Parathyroid adenoma (tissue), 2 donors: ENCODE data around the gene LRRC23.

Source experiments
- H2AFZ ChIP-seq: fragments of 300-600 bp; sonication (generic); one replicate; pipeline ENCODE4 v1.7.0; 2017; ENCODE audit warnings: antibody characterized with exemption, mild to moderate bottlenecking
- H3K27ac ChIP-seq: fragments of 300-600 bp; sonication (generic); one replicate; pipeline ENCODE4 v1.7.0; 2017
- H3K27me3 ChIP-seq: fragments of 300-600 bp; sonication (generic); one replicate; pipeline ENCODE4 v1.7.0; 2017; ENCODE audit warnings: low read length; ENCODE audit not compliant: control insufficient read depth, insufficient read depth
- H3K36me3 ChIP-seq: fragments of 300-600 bp; sonication (generic); one replicate; pipeline ENCODE4 v1.7.0; 2017; ENCODE audit warnings: low read length; ENCODE audit not compliant: control insufficient read depth, insufficient read depth
- H3K4me1 ChIP-seq: fragments of 300-600 bp; sonication (generic); one replicate; pipeline ENCODE4 v1.7.0; 2017; ENCODE audit warnings: control low read depth
- H3K4me2 ChIP-seq: fragments of 300-600 bp; sonication (generic); one replicate; pipeline ENCODE4 v1.7.0; 2017; ENCODE audit warnings: low read length
- H3K4me3 ChIP-seq: fragments of 300-600 bp; sonication (generic); one replicate; pipeline ENCODE4 v1.7.0; 2017; ENCODE audit warnings: low read depth, low read length
- H3K79me2 ChIP-seq: fragments of 300-600 bp; sonication (generic); one replicate; pipeline ENCODE4 v1.7.0; 2017; ENCODE audit warnings: control low read depth
- H3K9ac ChIP-seq: fragments of 300-600 bp; sonication (generic); one replicate; pipeline ENCODE4 v1.7.0; 2017; ENCODE audit warnings: mild to moderate bottlenecking
- H3K9me3 ChIP-seq: fragments of 300-600 bp; sonication (generic); one replicate; pipeline ENCODE4 v1.7.0; 2017; ENCODE audit warnings: low read length; ENCODE audit not compliant: control insufficient read depth
- TF ChIP-seq, protein P1 (sequence below): fragments of 300-600 bp; sonication (generic); IDR thresholded peaks from one replicate; pipeline ENCODE4 v1.7.0; 2017; ENCODE audit warnings: antibody characterized with exemption, mild to moderate bottlenecking
- donor health status: primary hyperparathyroidism.

LRRC23 gene

DNA sequence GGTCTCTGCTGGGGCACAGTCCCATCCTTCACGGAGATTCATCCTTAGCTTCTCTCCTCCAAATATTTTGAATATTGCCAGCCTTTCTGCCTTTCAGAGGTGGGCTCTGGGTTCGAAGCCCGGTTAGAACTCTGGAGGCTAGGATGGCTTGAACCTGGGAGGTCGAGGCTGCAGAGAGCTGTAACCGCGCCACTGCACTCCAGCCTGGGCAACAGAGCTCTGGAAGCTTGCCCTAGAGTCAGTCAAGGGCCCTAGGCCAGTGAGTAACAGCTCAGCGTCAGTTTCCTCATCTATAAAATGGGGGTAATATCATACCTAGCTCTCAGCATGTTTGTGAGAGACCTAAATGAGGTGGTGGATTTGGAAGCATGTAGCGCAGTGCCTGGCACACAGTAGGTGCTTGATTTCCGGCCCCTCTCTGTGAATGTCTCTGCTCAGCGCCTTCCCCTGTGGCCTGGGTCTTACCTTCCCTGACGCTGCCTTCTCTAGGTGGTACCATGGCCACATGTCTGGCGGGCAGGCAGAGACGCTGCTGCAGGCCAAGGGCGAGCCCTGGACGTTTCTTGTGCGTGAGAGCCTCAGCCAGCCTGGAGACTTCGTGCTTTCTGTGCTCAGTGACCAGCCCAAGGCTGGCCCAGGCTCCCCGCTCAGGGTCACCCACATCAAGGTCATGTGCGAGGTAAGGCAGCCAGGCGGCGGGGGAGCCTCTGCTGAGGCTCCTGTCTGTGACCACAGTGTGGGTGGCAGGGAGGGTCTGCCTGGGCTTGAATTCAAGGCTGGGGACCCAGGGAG lies 49.9 kb downstream of the LRRC23 start:
- Histone ChIP-seq H3K4me1 (peaks cover 13% of the 10 kb centered on the region), H3K36me3 (no peaks in the 10 kb centered on the region), H3K9me3 (no peaks in the 10 kb centered on the region), H3K27ac (peak overlapping the region; percentile 49), H2AFZ (no peak overlapping the region), H3K9ac (no peak overlapping the region), H3K4me2 (no peak overlapping the region), H3K79me2 (no peaks in the 10 kb centered on the region), H3K4me3 (no peak overlapping the region), H3K27me3 (no peaks in the 10 kb centered on the region)
- TF ChIP-seq, protein P1, sequence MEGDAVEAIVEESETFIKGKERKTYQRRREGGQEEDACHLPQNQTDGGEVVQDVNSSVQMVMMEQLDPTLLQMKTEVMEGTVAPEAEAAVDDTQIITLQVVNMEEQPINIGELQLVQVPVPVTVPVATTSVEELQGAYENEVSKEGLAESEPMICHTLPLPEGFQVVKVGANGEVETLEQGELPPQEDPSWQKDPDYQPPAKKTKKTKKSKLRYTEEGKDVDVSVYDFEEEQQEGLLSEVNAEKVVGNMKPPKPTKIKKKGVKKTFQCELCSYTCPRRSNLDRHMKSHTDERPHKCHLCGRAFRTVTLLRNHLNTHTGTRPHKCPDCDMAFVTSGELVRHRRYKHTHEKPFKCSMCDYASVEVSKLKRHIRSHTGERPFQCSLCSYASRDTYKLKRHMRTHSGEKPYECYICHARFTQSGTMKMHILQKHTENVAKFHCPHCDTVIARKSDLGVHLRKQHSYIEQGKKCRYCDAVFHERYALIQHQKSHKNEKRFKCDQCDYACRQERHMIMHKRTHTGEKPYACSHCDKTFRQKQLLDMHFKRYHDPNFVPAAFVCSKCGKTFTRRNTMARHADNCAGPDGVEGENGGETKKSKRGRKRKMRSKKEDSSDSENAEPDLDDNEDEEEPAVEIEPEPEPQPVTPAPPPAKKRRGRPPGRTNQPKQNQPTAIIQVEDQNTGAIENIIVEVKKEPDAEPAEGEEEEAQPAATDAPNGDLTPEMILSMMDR: no peak

DNA sequence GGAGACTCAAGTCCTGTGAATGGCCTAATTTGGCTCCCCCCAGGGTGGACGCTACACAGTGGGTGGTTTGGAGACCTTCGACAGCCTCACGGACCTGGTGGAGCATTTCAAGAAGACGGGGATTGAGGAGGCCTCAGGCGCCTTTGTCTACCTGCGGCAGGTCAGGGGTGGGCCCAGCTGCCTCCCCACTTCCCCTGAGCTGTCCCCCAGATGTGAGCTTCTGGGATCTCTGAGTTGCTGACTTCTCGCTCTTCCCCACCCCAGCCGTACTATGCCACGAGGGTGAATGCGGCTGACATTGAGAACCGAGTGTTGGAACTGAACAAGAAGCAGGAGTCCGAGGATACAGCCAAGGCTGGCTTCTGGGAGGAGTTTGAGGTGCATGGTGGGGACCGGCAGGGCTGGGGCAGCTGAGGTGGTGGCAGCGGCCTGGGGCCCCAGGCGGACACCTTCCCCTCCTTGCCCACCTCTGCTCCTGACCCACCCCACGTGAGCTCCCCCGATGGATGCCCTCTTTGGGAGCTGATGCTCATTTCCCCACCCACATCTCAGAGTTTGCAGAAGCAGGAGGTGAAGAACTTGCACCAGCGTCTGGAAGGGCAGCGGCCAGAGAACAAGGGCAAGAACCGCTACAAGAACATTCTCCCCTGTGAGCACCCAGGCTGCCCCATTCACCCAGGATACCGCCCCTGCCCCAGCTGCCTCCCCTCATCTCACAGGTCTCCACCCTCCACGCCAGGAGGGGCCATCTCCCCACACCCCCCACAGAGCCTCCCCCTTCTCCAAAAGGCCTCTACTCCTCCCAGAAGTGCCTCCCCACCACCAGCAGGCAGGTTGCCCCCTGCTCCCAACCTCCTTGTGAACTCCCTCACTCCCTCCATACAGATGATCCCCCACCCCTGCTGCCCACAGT lies 50.7 kb downstream of the LRRC23 start:
- Histone ChIP-seq H3K79me2 (no peaks in the 10 kb centered on the region), H3K4me2 (no peak overlapping the region), H3K27ac (no peak overlapping the region), H3K27me3 (no peaks in the 10 kb centered on the region), H3K4me1 (peaks cover 13% of the 10 kb centered on the region), H2AFZ (no peak overlapping the region), H3K36me3 (no peaks in the 10 kb centered on the region), H3K9me3 (no peaks in the 10 kb centered on the region), H3K9ac (no peak overlapping the region), H3K4me3 (no peak overlapping the region)
- TF ChIP-seq, protein P1: no peak

DNA sequence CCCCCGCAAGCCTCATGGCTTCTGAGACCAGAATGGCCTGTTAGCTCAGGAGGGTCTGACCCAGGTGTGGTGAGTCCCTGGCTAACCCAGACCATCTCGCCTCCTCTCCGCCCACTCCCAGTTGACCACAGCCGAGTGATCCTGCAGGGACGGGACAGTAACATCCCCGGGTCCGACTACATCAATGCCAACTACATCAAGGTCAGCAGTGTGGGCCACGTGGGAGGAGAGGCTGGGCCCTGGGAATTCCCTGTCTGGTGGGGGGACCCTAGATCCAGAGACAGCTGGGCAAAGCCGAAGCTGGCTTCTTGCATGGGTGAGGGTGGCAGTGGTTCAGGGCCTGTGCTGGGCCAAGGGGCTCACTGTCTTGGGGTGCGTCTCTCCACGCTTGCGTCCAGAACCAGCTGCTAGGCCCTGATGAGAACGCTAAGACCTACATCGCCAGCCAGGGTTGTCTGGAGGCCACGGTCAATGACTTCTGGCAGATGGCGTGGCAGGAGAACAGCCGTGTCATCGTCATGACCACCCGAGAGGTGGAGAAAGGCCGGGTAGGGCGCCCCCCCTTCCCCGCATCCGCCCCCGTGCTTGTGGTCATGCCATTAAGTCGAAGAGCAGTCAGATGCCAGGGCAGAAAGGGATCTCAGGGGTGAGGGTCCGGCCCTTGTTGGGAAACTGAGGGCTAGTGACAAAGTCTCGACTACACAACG lies 51.6 kb downstream of the LRRC23 start:
- H3K4me3 ChIP-seq: no peak overlapping the region
- TF ChIP-seq, protein P1: no peak
- H3K36me3 ChIP-seq: no peaks in the 10 kb centered on the region
- no peaks in the 10 kb centered on the region for H3K9me3 ChIP-seq
- H3K4me2 ChIP-seq: no peak overlapping the region
- H3K9ac ChIP-seq: no peak overlapping the region
- peaks cover 13% of the 10 kb centered on the region for H3K4me1 ChIP-seq
- H3K27ac ChIP-seq: peak overlapping the region; percentile 74
- H3K27me3 ChIP-seq: no peaks in the 10 kb centered on the region
- no peak overlapping the region for H2AFZ ChIP-seq
- no peaks in the 10 kb centered on the region for H3K79me2 ChIP-seq

DNA sequence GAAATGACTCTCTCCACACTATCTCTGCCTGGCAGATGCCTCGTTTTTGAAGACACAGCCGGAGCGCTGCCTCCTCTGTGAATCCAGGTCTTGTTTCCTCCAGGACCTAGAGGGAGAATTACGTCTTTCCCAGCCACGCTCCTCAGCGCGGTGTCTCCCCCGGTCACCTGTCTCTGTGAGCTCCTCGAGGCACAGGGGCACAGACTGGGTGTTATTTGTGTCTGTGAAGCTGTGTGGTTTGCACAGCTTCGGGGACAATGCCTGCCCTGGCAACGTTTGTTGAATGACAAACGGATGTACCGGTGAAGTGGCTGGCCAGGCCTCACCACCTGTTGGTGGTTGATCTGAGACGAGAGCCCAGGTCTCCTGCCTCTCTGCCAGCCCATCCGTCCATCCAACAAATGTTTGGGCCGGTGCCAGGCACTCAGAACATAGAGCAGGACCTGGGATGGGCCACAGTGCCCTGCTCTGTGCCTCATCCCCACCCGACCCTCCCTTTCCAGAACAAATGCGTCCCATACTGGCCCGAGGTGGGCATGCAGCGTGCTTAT lies 52.6 kb downstream of the LRRC23 start:
- Histone ChIP-seq H3K27ac (peak overlapping the region; percentile 74), H3K4me1 (peaks cover 19% of the 10 kb centered on the region), H3K79me2 (no peaks in the 10 kb centered on the region), H3K36me3 (no peaks in the 10 kb centered on the region), H3K27me3 (no peaks in the 10 kb centered on the region), H3K9ac (no peak overlapping the region), H2AFZ (peak overlapping the region; percentile 25), H3K4me2 (no peak overlapping the region), H3K9me3 (no peaks in the 10 kb centered on the region), H3K4me3 (no peak overlapping the region)
- TF ChIP-seq, protein P1: no peak
